ENCODE measurements around the gene FLT4.

The FLT4 gene

DNA sequence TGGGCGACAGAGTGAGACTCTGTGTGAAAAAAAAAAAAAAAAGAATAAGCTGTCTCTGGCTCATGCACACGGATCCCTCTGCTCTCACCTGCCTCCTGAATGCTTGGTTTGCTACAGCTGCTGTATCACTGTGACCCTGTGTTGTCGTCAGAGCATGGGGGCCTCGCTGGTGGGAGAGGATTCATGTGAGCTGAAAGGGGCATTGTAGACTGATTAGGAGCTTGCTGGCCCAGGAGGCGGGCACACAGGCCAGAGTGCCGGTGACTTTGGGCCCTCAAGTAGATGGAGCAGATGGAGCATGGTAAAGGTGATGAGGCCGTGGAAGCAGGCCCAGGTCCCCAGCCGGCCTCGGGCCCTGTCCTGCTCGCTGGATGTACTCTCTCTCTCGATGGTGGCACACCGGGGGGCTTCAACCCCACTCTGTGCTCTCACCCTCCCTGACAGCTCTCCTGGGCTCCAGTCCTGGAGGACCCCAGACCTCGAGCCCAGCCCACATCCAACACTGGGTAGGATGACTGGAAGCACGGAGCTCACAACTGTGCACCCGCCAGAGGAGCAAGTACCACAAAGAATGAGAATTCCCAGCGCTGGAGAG is 7.1 kb downstream of the FLT4 start:
- no peak for DNase-seq (ENCODE audit: low spot score)

- no peak for DNase-seq (ENCODE audit: low spot score)
Measured at GRCh38 chr5:180641566-180641900, 7.9 kb downstream of the FLT4 start.

- DNase-seq (ENCODE audit: low spot score) = no peak
Measured at GRCh38 chr5:180640861-180641565, 8.4 kb downstream of the FLT4 start.

GRCh38 chr5:180640611-180640860 is 8.9 kb downstream of the FLT4 start:
- DNase-seq (ENCODE audit: low spot score) = no peak

DNA sequence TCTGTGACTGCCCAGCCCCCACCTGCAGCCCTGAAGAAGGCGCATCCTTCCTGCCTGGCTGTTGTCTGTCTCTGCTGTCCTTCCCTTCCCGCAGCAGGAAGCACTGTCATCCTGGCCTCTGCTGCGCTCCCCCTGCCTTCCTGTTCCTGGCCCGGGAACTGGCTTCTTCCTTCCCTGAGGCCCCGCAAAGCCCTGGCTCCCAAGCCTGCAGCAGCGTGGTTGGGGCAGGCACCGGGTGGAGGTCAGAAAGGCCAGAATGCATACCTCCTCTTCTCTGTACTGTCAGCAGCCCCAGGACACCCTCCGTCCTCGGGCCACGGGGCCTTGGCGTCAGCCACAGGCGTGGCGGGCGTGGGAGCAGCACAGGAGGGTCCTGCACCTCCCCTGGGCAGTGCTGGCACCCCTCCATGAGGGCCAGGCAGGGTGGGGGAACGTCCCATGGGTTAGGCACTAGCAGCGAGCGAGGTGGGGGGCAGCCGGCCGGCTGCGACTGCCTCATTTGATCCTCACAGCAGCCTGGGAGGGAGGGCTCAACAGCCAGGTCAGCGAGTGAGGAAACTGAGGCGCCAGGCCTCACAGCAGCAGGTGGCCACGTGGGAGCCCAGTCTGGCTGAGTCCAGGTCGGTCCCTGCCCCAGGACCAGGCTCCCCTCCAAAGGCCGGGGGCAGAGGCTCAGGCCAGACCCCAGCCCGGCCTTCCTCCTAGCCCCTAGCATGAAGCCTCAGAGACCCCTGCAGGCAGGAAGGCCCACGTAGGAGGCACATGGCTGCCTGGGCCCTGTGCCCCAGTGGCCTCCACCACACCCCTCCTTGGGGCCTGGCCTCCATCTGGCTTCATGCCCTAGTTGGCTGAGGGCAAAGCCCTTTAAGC is 9.4 kb downstream of the FLT4 start:
- DNase-seq (ENCODE audit: low spot score) = no peak

DNA sequence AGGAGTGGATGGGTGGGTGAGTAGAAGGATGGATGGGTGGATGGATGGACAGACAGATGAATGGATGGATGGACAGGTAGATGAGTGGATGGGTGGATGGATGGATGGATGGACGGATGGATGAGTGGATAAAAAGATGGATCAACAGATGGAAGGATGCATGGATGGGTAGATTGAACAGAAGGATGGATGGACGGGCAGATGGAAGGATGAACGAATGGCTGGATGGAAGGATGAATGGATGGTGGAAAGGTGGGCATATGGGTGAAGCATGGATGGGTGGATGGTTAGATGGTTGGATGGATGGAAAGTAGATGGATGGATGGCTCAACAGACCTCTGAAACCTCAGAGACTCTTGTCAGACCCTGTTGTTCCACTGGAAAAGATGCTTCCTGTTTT is 10.1 kb downstream of the FLT4 start:
- DNase-seq (ENCODE audit: low spot score) = no peak

- no peak for DNase-seq (ENCODE audit: low spot score)
Measured at GRCh38 chr5:180637962-180638680, 11.3 kb downstream of the FLT4 start.

GRCh38 chr5:180636403-180637075 is 12.9 kb downstream of the FLT4 start:
- no peak for DNase-seq (ENCODE audit: low spot score)

GRCh38 chr5:180636016-180636402 is 13.4 kb downstream of the FLT4 start:
- no peak for DNase-seq (ENCODE audit: low spot score)

GRCh38 chr5:180633283-180634177 is 15.9 kb downstream of the FLT4 start:
- DNase-seq (ENCODE audit: low spot score) = no peak

- DNase-seq (ENCODE audit: low spot score) = no peak
Measured at GRCh38 chr5:180632768-180633167, 16.6 kb downstream of the FLT4 start.

- DNase-seq (ENCODE audit: low spot score) = no peak
Measured at GRCh38 chr5:180631549-180632383, 17.6 kb downstream of the FLT4 start.

GRCh38 chr5:180630426-180630825 is 19.0 kb downstream of the FLT4 start:
- DNase-seq (ENCODE audit: low spot score) = no peak

DNA sequence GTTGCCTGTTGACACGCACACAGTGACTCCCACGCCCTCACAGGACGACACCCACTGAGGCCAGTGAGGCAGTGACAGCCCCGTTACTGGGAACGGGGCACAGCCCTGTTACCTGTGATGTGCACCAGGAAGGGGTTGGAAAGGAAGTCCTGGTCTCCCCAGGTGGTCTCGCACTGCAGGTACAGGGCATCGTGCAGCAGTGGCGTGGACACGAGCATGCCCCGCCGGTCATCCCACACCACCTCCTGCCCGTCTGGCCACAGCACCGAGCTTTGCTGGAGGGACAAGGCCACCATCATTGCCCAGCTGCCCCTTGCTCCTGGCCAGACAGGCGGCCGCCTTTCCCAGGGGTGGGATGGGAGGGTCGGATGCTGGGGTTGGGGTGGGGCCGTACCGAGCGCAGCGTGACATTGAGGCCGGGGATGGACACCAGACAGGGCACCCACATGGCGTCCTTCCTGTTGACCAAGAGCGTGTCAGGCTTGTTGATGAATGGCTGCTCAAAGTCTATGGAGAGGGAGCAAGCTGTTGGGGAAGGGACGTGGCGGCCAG is 19.5 kb downstream of the FLT4 start:
- DNase-seq (ENCODE audit: low spot score) = no peak

- no peak for DNase-seq (ENCODE audit: low spot score)
Measured at GRCh38 chr5:180628827-180629750, 20.3 kb downstream of the FLT4 start.

DNA sequence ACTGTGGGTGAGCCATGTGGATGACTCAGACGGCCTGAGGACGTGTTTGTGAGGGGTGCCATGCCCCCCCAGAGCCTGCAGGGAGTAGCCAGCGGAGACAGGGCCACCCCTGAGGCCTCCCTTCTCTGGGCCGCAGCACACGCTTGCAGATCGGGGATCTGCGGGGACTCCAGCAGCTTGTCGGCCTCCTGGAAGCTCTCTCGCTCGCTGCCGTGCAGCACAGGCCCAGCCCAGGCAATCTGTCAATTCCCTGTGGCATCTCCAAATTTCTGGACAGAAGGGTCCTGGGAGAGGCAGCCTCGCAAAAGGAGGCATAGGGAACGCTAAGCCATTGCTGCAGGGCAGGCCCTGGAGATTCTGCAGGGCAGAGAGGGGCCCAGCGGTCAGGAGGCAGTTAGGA is 21.2 kb downstream of the FLT4 start:
- DNase-seq (ENCODE audit: low spot score) = no peak

DNA sequence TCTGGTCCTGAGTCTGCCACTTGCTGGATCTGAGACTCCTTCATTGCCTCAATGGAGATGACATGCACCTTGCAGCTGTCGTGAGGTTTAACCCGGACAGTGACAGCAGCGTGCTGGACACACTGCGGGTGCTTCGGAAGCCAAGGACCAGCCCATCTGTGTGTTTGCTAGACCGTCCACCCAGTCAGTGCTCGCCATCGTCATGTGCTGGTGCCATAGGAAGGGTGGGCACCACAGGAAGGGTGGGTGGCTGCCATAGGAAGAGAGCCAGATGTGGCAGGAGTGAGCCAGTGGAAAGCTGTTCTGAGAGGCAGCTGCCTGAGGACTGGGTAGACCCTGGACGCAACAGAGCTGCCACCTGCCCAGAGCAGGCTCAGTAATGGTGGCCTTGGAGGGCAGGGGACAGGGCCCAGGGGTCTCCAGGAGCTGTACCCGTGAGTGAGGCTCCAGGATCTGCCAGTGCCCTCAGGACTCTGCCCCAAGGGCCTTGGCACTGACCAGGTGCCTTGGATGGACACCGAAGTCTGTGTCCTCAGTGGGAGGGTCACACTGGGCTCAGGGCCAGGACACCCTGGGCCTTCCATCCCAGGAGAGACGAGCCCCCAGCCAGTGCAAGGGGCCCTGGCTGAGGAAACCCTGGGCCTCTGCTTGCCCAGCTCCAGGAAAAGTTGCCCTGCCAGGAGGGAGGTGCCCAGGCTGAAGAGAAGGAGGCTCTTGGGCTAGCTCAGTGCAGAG is 21.8 kb downstream of the FLT4 start:
- DNase-seq (ENCODE audit: low spot score) = no peak

Measured in hematopoietic multipotent progenitor cell treated with erythropoietin and hydrocortisone succinate and interleukin-3 and kit ligand, for 17 days (in vitro differentiated cells).